HG02571 (cell line): ENCODE data around the gene PSG11.
"Not testable (repeated sequence)": the region's sequence is repeated elsewhere in the genome, so short reads cannot be mapped to it uniquely, and the experiment has no call there.

Source experiments
- ATAC-seq: cut with Tn5 transposase; IDR thresholded peaks from one replicate; pipeline ENCODE4 v1.9.1; 2021; ENCODE audit warnings: mild to moderate bottlenecking, moderate library complexity; ENCODE audit not compliant: unreplicated experiment

PSG11 gene

GRCh38 chr19:43026369-43026768, at the start of gene PSG11:
PSG11 (minus strand) TSS chr19:43026469; CDS start chr19:43026372, 97 bp downstream.
- not testable (repeated sequence) for ATAC-seq

GRCh38 chr19:43062418-43062817, 36.1 kb upstream of the PSG11 start:
- ATAC-seq, result not testable (repeated sequence)

GRCh38 chr19:43061326-43061725, 35.1 kb upstream of the PSG11 start:
- ATAC-seq, result not testable (repeated sequence)

- not testable (repeated sequence) for ATAC-seq
These were observed 34.0 kb upstream of the PSG11 start for GRCh38 chr19:43060254-43060653.

GRCh38 chr19:43059482-43059881, 33.2 kb upstream of the PSG11 start:
- ATAC-seq, result not testable (repeated sequence)

GRCh38 chr19:43058440-43058839, 32.2 kb upstream of the PSG11 start:
- not testable (repeated sequence) for ATAC-seq

- not testable (repeated sequence) for ATAC-seq
These were observed 21.7 kb upstream of the PSG11 start for GRCh38 chr19:43047966-43048365.

- ATAC-seq, result not testable (repeated sequence)
These were observed 20.3 kb upstream of the PSG11 start for GRCh38 chr19:43046578-43046977.

DNA sequence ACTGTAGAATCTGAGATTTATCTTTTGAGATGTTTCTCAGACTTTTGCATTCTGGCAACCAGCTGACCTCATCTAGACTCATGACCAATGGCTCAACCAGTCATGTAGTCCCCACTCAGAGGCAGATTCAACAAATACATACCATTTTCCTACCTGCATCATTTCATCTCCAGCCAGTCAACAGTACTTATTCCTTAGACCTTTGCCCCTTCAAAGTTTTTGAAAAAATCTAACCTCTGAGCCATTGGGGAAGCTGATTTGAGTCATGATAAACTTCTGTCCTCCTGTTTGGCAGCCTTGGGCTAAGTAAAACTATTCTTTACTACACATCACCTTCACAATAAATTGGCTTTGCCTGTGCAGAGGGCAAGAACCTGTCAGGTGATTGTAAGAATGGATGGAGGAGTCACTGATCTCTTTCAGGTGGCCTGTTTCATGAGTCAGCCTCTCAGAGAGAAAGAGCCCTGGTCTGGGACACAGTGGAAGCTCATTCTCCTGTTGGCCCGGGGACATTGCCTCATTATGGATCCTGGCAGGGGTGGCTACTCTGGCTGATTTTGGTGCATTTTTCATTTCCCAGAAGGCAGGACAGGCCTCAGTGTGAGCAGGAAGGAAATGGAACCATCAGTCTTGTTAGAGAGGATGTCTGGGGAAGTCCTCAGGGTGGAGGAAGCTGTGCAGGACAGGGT, 17.4 kb upstream of the PSG11 start:
- not testable (repeated sequence) for ATAC-seq

DNA sequence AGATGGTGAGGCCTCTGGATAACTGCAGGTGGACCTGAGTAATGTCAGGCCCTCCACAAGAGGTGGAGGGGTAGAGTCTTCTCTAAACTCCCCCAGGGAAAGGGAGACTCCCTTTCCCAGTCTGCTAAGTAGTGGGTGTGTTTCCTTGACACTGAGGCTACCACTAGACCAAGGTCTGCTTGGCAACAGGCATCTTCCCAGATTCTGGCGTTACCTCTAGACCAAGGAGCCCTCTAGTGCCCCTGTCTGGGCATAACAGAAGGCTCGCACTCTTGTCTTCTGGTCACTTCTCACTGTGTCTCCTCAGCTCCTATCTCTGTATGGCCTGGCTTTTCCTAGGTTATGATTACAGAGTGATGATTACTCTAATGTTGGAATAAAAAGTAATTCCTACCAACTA, 5.4 kb upstream of the PSG11 start:
- not testable (repeated sequence) for ATAC-seq

- ATAC-seq, result no peak
These were observed 2.6 kb upstream of the PSG11 start for GRCh38 chr19:43028866-43029265.

DNA sequence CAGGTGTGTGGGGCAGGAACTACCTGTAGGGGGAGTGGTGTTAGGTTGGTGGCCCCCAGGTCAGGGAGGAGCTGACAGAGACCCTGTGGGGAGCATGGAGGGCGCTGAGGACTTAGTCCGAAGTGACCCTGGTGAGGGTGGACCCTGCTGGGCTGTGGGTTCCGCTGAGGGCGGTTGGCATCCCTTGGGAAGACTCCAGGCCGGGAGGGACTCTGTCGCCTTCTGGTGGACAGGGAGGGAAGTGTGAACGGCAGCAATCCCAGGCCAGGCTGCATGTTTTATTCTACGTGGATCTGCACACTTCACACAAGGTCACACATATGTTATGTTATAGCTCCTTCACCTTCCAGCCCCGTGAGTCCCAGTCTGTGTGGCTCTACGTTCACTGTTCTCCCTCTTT, 1.7 kb upstream of the PSG11 start:
- not testable (repeated sequence) for ATAC-seq

GRCh38 chr19:43027061-43027460, 792 bp upstream of the PSG11 start:
- not testable (repeated sequence) for ATAC-seq

GRCh38 chr19:43022098-43022497, 4.2 kb downstream of the PSG11 start:
- ATAC-seq, result not testable (repeated sequence)

- ATAC-seq, result not testable (repeated sequence)
These were observed 4.6 kb downstream of the PSG11 start for GRCh38 chr19:43021629-43022028.

- not testable (repeated sequence) for ATAC-seq
These were observed 6.7 kb downstream of the PSG11 start for GRCh38 chr19:43019588-43019987.

GRCh38 chr19:43005841-43006240, 20.4 kb downstream of the PSG11 start:
- not testable (repeated sequence) for ATAC-seq

DNA sequence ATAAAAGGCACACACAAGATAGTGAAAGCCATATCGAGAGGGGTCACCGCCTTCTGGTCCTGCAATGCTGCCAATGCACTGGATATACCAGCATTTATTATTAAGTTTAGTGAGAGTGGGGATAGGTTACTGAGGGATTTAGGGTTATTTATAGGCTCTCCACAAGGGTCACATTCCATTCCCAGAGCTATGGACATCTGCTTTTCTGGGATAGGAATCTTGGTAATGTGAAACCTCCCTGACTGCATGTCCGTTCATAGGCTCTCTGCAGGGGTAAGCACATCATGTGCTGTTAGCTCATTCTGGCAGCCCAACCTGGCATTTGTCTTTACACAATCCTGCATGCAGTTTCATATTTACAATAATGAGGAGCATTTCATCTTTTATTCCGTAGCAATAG, 21.4 kb downstream of the PSG11 start:
- ATAC-seq, result not testable (repeated sequence)

GRCh38 chr19:43003634-43004033, 22.6 kb downstream of the PSG11 start:
- ATAC-seq, result not testable (repeated sequence)

GRCh38 chr19:43002948-43003347, 23.3 kb downstream of the PSG11 start:
- ATAC-seq, result not testable (repeated sequence)

DNA sequence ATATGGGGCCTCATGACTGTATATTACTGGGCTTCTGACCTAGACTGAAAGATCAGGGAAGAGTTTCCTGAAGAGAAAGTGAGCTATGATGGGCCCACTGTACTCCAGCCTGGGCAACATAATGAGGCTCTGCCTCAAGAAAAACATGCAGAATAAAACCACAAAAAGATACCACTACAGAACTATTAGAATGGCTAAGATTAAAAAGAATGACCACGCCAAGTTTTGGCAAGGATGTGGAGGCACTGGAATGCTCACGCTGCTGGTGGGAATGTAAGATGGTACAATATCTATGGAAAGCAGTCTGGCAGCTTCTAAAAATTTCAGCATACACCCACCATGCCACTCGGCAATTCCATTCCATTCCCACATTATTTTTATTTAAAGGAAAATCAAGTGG, 30.1 kb downstream of the PSG11 start:
- not testable (repeated sequence) for ATAC-seq

DNA sequence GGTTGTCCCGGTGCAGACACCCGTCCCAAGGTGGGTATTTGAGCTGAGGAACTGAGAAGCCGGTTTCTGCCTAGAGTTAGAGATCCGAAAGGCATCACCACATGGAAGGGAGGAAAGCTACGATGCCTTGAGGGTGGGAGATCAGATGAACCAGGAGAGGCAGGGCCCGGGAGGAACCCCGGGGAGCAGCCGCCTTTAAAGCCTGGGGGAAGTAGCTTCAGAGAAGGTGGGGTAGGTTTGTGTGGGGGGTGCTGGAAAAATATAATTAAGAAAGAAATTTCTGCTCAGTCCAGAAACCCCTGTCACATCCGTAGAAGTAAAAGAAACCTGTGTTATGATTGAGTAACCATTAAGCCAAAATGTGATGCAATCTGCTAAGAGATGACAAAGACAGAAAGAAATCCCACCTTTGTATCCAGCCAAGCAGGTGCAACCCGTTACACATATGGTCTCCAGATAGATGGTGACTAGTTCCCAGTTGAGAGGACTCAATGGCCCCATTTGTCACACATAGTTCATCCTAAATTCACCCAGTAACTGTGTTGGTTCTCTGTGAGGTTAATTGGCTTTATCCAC, 34.2 kb downstream of the PSG11 start:
- not testable (repeated sequence) for ATAC-seq
